Stimulated activated naive B cell treated with anti-CD40 and anti-IgM and Interleukin-4, amounts not matched to agents 10 μg/mL and 1 μg/mL and 100 μg/mL, for 72 hours (primary cell): ENCODE data around the gene APCDD1L.
"Not testable (repeated sequence)": the region's sequence is repeated elsewhere in the genome, so short reads cannot be mapped to it uniquely, and the experiment has no call there.

Experiments used
- ATAC-seq, 2 donors: fragments of 150-1000 bp; cut with Tn5 transposase; replicated peaks; 2 replicates each; pipeline ENCODE4 v1.10.0; 2021; ENCODE audit warnings: moderate library complexity in 1 of 2
- DNase-seq: peaks from one replicate; pipeline ENCODE4 v3.0.0; 2021
- H3K27ac Mint-ChIP-seq: one replicate; pipeline ENCODE4 v1.8.0; 2022; ENCODE audit warnings: mild to moderate bottlenecking, mixed read lengths
- H3K27me3 Mint-ChIP-seq, 2 donors: one replicate each; pipeline ENCODE4 v1.8.0; 2022; ENCODE audit warnings: mixed read lengths in 2 of 2
- H3K36me3 Mint-ChIP-seq, 2 donors: one replicate each; pipeline ENCODE4 v1.8.0; 2022; ENCODE audit warnings: mixed read lengths in 2 of 2, mild to moderate bottlenecking in 1 of 2
- H3K4me1 Mint-ChIP-seq, 2 donors: one replicate each; pipeline ENCODE4 v1.8.0; 2022; ENCODE audit warnings: mixed read lengths in 2 of 2, mild to moderate bottlenecking in 1 of 2
- H3K4me3 Mint-ChIP-seq, 2 donors: one replicate each; pipeline ENCODE4 v1.8.0; 2022; ENCODE audit warnings: mild to moderate bottlenecking in 2 of 2, mixed read lengths in 2 of 2, moderate library complexity in 1 of 2
- H3K9me3 Mint-ChIP-seq, 2 donors: one replicate each; pipeline ENCODE4 v1.8.0; 2022; ENCODE audit warnings: mixed read lengths in 2 of 2, mild to moderate bottlenecking in 1 of 2

The APCDD1L gene

GRCh38 chr20:58513580-58514285, 1.5 kb downstream of the APCDD1L start:
- Mint-ChIP-seq H3K4me3 (no peak overlapping the region), H3K36me3 (no peaks in the 10 kb centered on the region), H3K27me3 (peaks cover 49 to 54% of the 10 kb centered on the region in 2 donors), H3K9me3 (no peaks in the 10 kb centered on the region), H3K27ac (no peak overlapping the region), H3K4me1 (peaks cover 6 to 8% of the 10 kb centered on the region in 2 donors)
- no peak for ATAC-seq
- DNase-seq, result no peak

- H3K4me1 Mint-ChIP-seq, result peaks cover 6 to 8% of the 10 kb centered on the region in 2 donors
- no peak overlapping the region for H3K4me3 Mint-ChIP-seq
- H3K36me3 Mint-ChIP-seq, result no peaks in the 10 kb centered on the region
- ATAC-seq (no peak), DNase-seq (no peak)
- H3K9me3 Mint-ChIP-seq, result no peaks in the 10 kb centered on the region
- H3K27ac Mint-ChIP-seq, result no peak overlapping the region
- H3K27me3 Mint-ChIP-seq, result peaks cover 44 to 51% of the 10 kb centered on the region in 2 donors
Observed at GRCh38 chr20:58512808-58513552, 2.2 kb downstream of the APCDD1L start.

- peaks cover 33 to 40% of the 10 kb centered on the region in 2 donors for H3K27me3 Mint-ChIP-seq
Observed at GRCh38 chr20:58511861-58512260, 3.3 kb downstream of the APCDD1L start.

GRCh38 chr20:58511364-58511763, 3.8 kb downstream of the APCDD1L start:
- H3K9me3 Mint-ChIP-seq, result peaks cover 0 to 8% of the 10 kb centered on the region in 2 donors
- H3K4me3 Mint-ChIP-seq, result no peak overlapping the region
- peaks cover 32 to 36% of the 10 kb centered on the region in 2 donors for H3K27me3 Mint-ChIP-seq
- DNase-seq, result no peak
- no peak overlapping the region for H3K27ac Mint-ChIP-seq
- H3K36me3 Mint-ChIP-seq, result peaks cover under 1 to 9% of the 10 kb centered on the region in 2 donors
- no peak for ATAC-seq
- H3K4me1 Mint-ChIP-seq, result peaks cover 6 to 11% of the 10 kb centered on the region in 2 donors

More at GRCh38 chr20:58511861-58512260, 3.3 kb downstream of the APCDD1L start:
- ATAC-seq (no peak), DNase-seq (no peak)
- Mint-ChIP-seq H3K9me3 (peaks cover 0 to 7% of the 10 kb centered on the region in 2 donors), H3K27ac (no peak overlapping the region), H3K36me3 (peaks cover 0 to 8% of the 10 kb centered on the region in 2 donors), H3K4me3 (no peak overlapping the region), H3K4me1 (peaks cover 6 to 11% of the 10 kb centered on the region in 2 donors)

GRCh38 chr20:58510921-58511320, 4.3 kb downstream of the APCDD1L start:
- Mint-ChIP-seq H3K4me1 (peaks cover 6 to 11% of the 10 kb centered on the region in 2 donors), H3K27ac (no peak overlapping the region), H3K36me3 (peaks cover 5 to 13% of the 10 kb centered on the region in 2 donors), H3K4me3 (no peak overlapping the region), H3K9me3 (peaks cover 4 to 13% of the 10 kb centered on the region in 2 donors), H3K27me3 (peaks cover 32 to 36% of the 10 kb centered on the region in 2 donors)
- ATAC-seq (no peak), DNase-seq (no peak)

GRCh38 chr20:58508762-58509395, 6.3 kb downstream of the APCDD1L start:
- no peak overlapping the region for H3K27ac Mint-ChIP-seq
- peaks cover 0 to 3% of the 10 kb centered on the region in 2 donors for H3K4me1 Mint-ChIP-seq

GRCh38 chr20:58506999-58507398, 8.2 kb downstream of the APCDD1L start:
- not testable (repeated sequence) for H3K27ac Mint-ChIP-seq, H3K4me3 Mint-ChIP-seq, H3K4me1 Mint-ChIP-seq, DNase-seq, ATAC-seq
- peaks cover 14 to 24% of the 10 kb centered on the region in 2 donors for H3K9me3 Mint-ChIP-seq
- H3K36me3 Mint-ChIP-seq, result peaks cover 10 to 21% of the 10 kb centered on the region in 2 donors
- H3K27me3 Mint-ChIP-seq, result peaks cover 8 to 14% of the 10 kb centered on the region in 2 donors

More at GRCh38 chr20:58508762-58509395, 6.3 kb downstream of the APCDD1L start:
- DNase-seq, result no peak
- Mint-ChIP-seq H3K36me3 (peaks cover 10 to 17% of the 10 kb centered on the region in 2 donors), H3K27me3 (peaks cover 20 to 25% of the 10 kb centered on the region in 2 donors), H3K9me3 (peaks cover 10 to 21% of the 10 kb centered on the region in 2 donors), H3K4me3 (no peak overlapping the region)
- no peak for ATAC-seq

GRCh38 chr20:58504566-58504965, 10.6 kb downstream of the APCDD1L start:
- H3K4me3 Mint-ChIP-seq, result no peak overlapping the region
- peaks cover 15 to 26% of the 10 kb centered on the region in 2 donors for H3K36me3 Mint-ChIP-seq
- peaks cover 0 to 3% of the 10 kb centered on the region in 2 donors for H3K4me1 Mint-ChIP-seq
- no peak for DNase-seq
- no peak overlapping the region for H3K27ac Mint-ChIP-seq
- peaks cover 22 to 27% of the 10 kb centered on the region in 2 donors for H3K27me3 Mint-ChIP-seq
- peaks cover 17 to 29% of the 10 kb centered on the region in 2 donors for H3K9me3 Mint-ChIP-seq
- ATAC-seq, result no peak

GRCh38 chr20:58503668-58504067, 11.5 kb downstream of the APCDD1L start:
- DNase-seq, result no peak
- Mint-ChIP-seq H3K36me3 (peaks cover 15 to 26% of the 10 kb centered on the region in 2 donors), H3K27ac (no peak overlapping the region), H3K27me3 (peaks cover 22 to 27% of the 10 kb centered on the region in 2 donors), H3K4me3 (no peak overlapping the region), H3K9me3 (peaks cover 17 to 29% of the 10 kb centered on the region in 2 donors), H3K4me1 (peaks cover 0 to 3% of the 10 kb centered on the region in 2 donors)
- no peak for ATAC-seq

GRCh38 chr20:58500256-58500655, 14.9 kb downstream of the APCDD1L start:
- no peak for DNase-seq
- H3K9me3 Mint-ChIP-seq, result peaks cover 8 to 12% of the 10 kb centered on the region in 2 donors
- no peak overlapping the region for H3K27ac Mint-ChIP-seq
- H3K36me3 Mint-ChIP-seq, result peaks cover 5 to 8% of the 10 kb centered on the region in 2 donors
- no peak overlapping the region for H3K4me3 Mint-ChIP-seq
- no peaks in the 10 kb centered on the region for H3K4me1 Mint-ChIP-seq
- peaks cover 17 to 21% of the 10 kb centered on the region in 2 donors for H3K27me3 Mint-ChIP-seq
- no peak for ATAC-seq

- H3K4me1 Mint-ChIP-seq, result no peaks in the 10 kb centered on the region
- H3K27me3 Mint-ChIP-seq, result peaks cover 17 to 21% of the 10 kb centered on the region in 2 donors
- no peak overlapping the region for H3K27ac Mint-ChIP-seq
- DNase-seq, result no peak
- no peak overlapping the region for H3K4me3 Mint-ChIP-seq
- H3K36me3 Mint-ChIP-seq, result peaks cover 5 to 6% of the 10 kb centered on the region in 2 donors
- ATAC-seq, result no peak
- H3K9me3 Mint-ChIP-seq, result peaks cover 4 to 6% of the 10 kb centered on the region in 2 donors
Observed at GRCh38 chr20:58498470-58499068, 16.6 kb downstream of the APCDD1L start.

- Mint-ChIP-seq H3K27ac (no peak overlapping the region), H3K9me3 (peaks cover 4 to 6% of the 10 kb centered on the region in 2 donors), H3K4me3 (no peak overlapping the region), H3K4me1 (no peaks in the 10 kb centered on the region), H3K27me3 (peaks cover 17 to 21% of the 10 kb centered on the region in 2 donors), H3K36me3 (peaks cover 5 to 6% of the 10 kb centered on the region in 2 donors)
- no peak for DNase-seq
- ATAC-seq, result no peak
Observed at GRCh38 chr20:58497724-58498469, 17.3 kb downstream of the APCDD1L start.

GRCh38 chr20:58497076-58497641, 18.0 kb downstream of the APCDD1L start:
- no peak overlapping the region for H3K27ac Mint-ChIP-seq
- ATAC-seq (no peak), DNase-seq (no peak)
- peaks cover 17 to 20% of the 10 kb centered on the region in 2 donors for H3K27me3 Mint-ChIP-seq
- peaks cover 0 to 4% of the 10 kb centered on the region in 2 donors for H3K4me1 Mint-ChIP-seq
- no peak overlapping the region for H3K4me3 Mint-ChIP-seq
- peaks cover 5 to 6% of the 10 kb centered on the region in 2 donors for H3K36me3 Mint-ChIP-seq
- peaks cover 4 to 6% of the 10 kb centered on the region in 2 donors for H3K9me3 Mint-ChIP-seq
